ENCODE measurements around the gene NACC1.
A peak's percentile ranks its signal among the peaks of the same experiment; 100 is the strongest.

Gene NACC1

GRCh38 chr19:13100031-13100588 is 18.0 kb upstream of the NACC1 start:
- DNase-seq (ENCODE audit: low read depth): no peak

GRCh38 chr19:13100841-13101589 is 17.0 kb upstream of the NACC1 start:
- no peak for DNase-seq (ENCODE audit: low read depth)

DNA sequence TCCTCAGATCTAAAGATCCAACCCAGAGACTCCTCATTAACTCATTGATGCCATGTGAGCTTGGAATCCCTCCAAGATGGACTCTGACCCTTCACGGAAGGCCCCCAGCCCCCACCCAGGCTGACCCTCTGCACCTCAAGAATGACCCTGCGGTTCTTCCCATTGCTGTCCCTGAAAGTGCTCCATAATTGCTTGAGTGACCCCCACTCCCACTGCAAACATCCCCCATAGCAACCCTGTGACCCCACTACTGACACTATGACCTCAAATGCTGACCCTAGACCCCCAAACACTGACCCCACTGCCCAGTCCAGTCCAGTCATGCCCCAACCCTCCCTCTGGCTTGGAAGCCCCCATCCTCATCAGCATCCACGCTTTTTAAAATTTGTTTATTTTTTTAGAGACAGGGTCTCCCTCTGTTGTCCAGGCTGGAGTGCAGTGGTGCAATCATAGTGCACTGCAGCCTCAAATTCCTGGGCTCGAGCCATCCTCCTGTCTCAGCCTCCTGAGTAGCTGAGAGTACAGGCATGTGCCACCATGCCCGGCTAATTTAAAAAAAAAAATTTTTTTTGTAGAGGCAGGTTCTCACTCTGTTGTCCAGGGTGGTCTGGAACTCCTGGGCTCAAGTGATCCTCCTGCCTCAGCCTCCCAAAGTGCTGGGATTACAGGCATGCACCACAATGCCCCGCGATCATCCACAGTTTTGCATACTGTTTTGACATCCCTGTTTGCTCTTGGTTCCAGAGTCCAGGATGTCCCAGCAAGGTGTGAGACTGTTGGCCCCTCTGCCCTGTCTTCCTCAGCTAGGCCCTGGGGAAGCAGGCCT is 16.3 kb upstream of the NACC1 start:
- no peak for DNase-seq (ENCODE audit: low read depth)

- no peak for DNase-seq (ENCODE audit: low read depth)
These were observed 15.7 kb upstream of the NACC1 start for GRCh38 chr19:13102416-13102665.

DNA sequence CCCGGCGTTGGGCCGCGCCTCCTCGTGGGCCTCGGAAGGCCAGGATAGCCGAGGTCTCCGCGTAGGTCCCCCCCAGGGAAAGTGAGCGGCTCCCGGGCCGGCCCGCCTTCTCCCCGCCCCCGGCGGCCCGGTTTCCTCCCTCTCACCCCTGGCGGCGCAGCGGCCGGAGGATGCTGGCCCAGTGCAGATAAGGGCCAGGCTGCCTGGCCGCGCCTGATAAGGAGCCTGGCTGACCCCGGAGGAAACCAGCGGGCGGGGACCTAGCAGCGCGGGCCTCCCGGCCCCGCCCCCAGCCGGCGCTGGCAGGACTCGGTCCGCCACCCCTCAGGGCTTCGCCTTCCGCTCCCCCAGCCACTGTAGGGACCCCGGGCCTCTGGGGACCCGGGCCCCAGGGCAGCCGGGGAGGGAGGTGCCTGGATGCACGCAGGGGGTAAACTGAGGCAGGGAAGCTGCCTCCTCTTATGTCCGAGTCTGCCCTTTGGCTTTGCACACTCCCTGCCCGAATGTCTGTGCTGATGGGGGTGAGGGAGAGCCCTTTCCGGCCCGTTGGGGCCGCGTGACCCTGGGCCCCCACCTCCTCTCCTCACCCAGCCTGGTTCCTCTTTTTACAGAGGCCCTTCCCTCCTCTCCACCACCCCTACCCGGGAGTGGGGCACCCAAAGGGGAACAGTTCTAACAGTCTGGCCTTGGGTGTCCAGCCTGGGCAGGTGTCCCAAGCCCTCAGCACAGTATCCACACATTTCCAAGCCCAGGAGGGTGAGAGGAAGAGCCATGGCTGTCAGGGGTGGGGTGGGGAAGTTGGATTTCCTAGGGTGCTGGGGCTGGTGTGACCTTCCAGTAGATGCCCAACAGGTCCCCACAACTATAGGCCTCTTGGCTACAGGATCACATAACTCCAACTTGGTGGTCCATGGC is 15.1 kb upstream of the NACC1 start, which contains the start of gene LYL1:
Gene LYL1 (minus strand): TSS at position 193 of the 915 bp plus-strand sequence. CDS start 1,687 bp downstream, outside the sequence.
- DNase-seq (ENCODE audit: low read depth): no peak

GRCh38 chr19:13103581-13104359 is 14.3 kb upstream of the NACC1 start:
- no peak for DNase-seq (ENCODE audit: low read depth)

DNA sequence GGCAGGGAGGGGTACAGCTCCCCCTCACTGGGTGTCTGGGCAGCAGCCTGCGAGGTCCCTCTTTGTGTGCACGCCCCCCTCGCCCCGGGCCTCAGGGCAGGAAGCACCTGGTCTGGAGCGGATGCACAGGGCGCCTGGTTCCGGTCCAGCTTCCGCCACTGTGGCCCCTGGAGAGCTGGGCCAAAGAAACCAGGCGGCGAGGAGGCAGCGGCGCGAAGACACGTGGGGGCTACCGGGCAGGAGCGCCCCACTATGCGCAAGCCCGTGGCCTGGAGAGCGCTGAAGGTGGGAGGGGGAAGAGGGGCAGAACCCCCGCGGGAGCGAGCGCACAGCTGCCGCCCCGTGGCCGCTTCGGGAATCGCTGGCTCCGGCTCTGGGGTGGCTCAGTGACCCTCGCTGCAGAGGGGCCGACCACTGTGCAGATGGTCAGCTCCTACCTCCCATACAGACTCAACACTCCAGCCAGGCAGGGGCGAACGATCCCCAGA is 13.7 kb upstream of the NACC1 start:
- DNase-seq (ENCODE audit: low read depth): no peak

DNA sequence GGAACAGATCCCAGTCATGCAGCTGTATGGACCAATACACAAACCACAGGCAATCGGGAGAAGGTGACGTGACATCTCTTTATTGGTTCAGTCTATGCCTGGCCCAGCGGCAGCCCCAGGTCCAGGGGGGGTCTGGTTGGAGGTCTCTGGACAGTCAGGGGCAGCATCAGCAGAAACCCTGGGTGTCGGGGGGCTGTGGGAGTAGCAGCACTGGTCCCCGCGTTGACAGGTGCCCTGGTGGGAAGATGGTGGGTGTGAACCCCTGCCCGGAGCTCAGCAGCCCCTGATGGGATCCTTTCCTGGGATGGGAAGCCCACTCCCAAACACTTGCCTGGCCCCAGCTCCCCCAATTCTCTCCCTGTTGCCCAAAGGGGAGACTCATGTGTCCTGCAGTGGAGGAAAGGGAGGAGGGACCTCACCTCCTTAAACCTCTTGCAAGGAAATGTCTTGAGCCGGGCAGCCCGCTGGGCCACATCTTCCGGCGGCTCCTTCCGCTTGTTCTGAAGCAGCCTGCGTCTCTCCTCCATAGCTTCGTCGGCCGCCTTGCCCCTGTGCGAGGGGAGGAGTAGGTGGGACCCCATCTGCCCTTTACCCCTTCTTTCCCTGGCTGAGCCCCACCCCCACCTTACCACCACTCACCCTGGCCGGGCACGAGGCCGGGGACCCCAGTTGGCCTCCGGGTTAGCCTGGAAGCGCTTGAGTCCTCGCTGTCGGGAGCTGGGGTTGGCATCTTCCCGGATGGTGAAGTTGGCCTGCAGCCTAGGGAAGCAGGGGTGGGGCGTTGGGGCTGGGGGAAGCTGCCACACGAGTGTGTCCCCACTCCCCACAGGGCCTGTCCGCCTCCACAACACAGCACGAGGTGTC is 13.0 kb upstream of the NACC1 start:
- no peak for DNase-seq (ENCODE audit: low read depth)

DNA sequence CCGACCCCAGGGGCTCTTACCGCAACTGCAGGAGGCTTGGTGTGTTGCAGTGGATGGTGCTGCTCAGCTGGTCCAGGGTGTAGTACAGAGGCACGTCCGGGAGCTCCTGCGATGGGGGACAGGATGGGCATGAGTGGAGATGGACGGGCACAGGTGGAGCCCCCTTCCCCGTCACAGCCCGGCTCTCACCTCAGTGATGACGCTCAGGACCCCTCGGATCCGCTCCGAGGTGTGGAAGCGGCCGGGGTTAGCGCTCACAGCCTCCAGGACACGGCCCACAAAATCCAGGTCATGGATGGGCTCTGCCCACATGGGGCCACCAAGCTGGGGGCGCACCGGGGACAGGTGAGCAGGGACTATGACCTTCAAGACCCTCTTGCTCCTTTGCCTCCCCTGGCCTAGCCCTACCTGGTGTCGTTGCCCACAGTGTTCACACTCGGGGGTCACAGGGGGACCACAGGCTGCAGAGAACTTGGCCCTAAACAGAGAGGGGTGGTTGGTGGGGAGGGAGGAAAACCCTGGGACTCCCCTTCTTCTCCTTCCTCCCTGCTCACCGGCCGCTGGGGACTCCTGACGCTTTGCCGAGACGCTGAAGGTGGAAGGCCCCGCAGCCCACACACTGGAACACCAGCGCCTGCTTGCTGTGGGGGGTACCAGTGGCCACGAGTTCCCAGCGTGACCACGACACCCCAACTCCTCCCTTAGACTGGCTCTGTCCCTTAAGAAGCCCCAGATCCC is 8.5 kb upstream of the NACC1 start:
- DNase-seq (ENCODE audit: low read depth): no peak

- no peak for DNase-seq (ENCODE audit: low read depth)
These were observed 7.9 kb upstream of the NACC1 start for GRCh38 chr19:13110099-13110610.

DNA sequence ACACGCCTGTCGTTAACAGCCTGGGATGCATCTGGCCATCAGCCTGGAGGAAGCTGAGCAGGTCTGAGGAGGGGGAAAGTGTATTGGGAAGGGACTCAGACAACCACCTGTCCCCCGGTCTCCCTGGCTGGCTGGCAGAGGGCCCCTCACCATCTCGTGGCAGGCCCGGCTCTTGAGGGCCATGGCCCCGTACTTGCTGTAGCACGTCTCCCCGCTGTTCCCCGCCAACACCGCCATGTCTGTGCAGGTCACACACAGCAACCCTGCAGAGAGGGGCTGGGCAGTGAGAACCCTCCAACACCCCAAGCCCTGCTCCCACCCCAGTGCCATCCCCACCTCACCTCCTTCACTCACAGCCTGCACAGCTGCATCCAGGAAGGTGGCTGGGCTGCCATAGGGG is 5.5 kb upstream of the NACC1 start:
- DNase-seq (ENCODE audit: low read depth): no peak

DNA sequence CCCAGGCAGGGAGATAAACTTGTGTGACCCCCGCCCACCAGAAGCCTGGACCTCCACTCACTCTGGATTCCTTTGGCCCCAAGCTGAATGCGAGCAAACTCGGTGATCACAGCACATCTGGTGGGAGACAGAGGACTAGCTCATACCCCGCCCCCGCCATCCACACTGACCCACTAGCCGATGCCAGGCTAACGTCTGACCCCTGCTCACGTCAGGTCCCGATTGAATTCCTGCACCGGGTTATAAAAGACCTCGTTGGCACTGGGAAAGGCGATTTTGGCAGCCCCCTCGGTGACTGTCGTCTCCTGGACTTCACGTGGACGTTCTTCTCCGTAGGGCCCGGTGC is 2.2 kb upstream of the NACC1 start:
- no peak for DNase-seq (ENCODE audit: low read depth)

DNA sequence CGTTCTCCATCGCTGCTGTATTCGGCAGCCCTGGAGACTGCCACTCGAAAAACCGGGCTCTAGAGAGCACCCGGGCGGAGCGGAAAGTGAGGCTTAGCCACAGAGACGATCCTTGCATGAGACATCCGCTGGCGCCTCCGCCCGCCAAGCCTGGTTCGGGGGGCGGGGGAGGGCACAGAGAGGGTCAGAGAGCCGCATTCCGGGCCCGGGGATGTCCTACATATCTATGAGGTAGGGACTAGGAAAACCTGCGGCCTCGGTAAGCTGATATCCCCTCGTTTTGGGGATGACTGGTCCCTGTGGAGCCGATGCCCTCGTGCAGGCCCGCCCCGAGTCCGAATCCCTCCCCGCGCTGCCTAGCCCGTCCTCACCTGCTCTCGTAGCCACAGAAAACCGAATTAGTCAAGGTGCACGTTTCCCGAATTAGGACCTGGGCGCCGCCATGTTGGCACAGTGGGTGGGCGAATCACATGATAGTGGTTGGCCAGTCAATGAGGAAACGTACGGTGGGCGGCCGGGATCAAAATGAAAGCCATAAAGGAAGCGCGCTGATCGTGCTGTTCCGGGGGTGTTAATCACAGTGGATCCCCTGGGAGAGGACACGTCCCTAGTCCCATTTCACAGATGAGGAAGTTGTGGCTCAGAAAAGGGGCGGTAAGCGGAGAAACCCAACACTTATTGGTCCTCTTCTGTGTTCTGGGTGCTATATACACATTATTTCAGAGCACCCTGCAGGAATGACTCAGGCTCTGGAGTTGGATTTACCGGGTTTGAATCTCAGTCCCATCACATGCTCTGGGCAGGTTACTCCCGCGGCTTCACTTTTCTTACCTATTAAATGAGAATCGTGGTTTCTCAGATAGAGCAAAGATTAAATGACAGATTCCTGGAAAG is 1.5 kb upstream of the NACC1 start, which contains the start of gene TRMT1:
Gene TRMT1 (minus strand): TSS at position 459 of the 894 bp plus-strand sequence. CDS start 341 bp downstream, at position 118.
- peak; percentile 67 for DNase-seq (ENCODE audit: low read depth)

GRCh38 chr19:13117176-13117771 is 790 bp upstream of the NACC1 start:
- DNase-seq (ENCODE audit: low read depth): no peak

DNA sequence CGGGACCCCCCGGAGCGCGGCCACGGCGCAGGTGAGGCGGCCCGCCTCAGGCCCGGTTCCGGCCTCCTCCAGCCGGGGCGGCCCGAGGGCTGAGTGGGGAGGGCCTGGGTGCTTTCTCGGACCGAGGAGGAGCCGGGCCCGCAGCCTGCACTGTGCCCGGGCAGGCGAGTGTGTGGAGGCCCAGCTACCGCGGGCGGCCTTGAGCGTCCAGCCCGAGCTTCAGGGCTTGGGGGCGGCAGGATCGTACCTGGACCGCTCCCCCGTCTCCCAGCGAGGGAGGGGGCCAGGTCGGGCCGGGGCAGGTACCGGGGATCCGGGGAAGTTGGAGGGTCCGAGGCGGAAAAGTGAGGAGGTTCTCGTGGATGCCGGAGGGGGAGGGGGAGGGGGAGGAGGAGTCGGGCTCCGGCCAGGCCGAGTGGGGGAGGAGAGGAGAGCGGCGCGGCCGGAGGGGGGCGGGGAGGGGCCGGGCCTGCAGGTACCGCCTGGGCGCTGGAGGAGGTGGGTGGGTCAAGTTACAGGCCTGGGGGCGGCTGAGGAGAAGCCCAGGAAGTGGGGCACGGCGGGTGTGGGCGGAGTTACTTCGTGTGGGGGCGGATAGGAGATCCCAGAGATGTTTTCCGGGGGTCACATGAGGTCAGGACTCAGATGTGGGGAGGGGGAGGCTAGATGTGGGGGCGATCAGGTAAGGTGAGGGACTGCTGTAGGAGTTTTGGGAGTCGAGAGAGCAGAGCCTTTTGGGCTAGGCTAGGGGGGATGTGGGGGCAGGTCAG is 545 bp downstream of the NACC1 start:
- no peak for DNase-seq (ENCODE audit: low read depth)

GRCh38 chr19:13119627-13120026 is 1.6 kb downstream of the NACC1 start:
- DNase-seq (ENCODE audit: low read depth): no peak

- DNase-seq (ENCODE audit: low read depth): no peak
These were observed 2.0 kb downstream of the NACC1 start for GRCh38 chr19:13120031-13120430.

Measured in non-pigmented ciliary epithelial cell (primary cell).